Nephron (organoid): ENCODE results near the gene CDC42.

Experiments
- H3K27ac Mint-ChIP-seq, 3 experiments: 2 replicates each; pipeline ENCODE4 v1.8.0; 2020; ENCODE audit warnings: mixed read lengths in 3 of 3, mild to moderate bottlenecking in 2 of 3, moderate library complexity in 1 of 3
- H3K27me3 Mint-ChIP-seq: 2 replicates; pipeline ENCODE4 v1.8.0; 2021; ENCODE audit warnings: low read depth, mild to moderate bottlenecking, moderate library complexity, mixed read lengths
- H3K36me3 Mint-ChIP-seq: 2 replicates; pipeline ENCODE4 v1.8.0; 2020; ENCODE audit warnings: low read depth, mixed read lengths
- H3K4me1 Mint-ChIP-seq: 2 replicates; pipeline ENCODE4 v1.8.0; 2020; ENCODE audit warnings: mixed read lengths
- H3K4me3 Mint-ChIP-seq, 3 experiments: 2 replicates each; pipeline ENCODE4 v1.8.0; 2020; ENCODE audit warnings: mild to moderate bottlenecking in 3 of 3, mixed read lengths in 3 of 3, moderate library complexity in 2 of 3
- H3K9me3 Mint-ChIP-seq: 2 replicates; pipeline ENCODE4 v1.8.0; 2020; ENCODE audit warnings: mixed read lengths
- TF ChIP-seq, protein P1 (sequence below), 3 experiments: fragments of 200-600 bp; sonication (generic); IDR thresholded peaks; one replicate each; pipeline ENCODE4 v1.5.0; 2021; ENCODE audit warnings: antibody characterized with exemption in 3 of 3; ENCODE audit not compliant: unreplicated experiment in 3 of 3

The CDC42 gene

DNA sequence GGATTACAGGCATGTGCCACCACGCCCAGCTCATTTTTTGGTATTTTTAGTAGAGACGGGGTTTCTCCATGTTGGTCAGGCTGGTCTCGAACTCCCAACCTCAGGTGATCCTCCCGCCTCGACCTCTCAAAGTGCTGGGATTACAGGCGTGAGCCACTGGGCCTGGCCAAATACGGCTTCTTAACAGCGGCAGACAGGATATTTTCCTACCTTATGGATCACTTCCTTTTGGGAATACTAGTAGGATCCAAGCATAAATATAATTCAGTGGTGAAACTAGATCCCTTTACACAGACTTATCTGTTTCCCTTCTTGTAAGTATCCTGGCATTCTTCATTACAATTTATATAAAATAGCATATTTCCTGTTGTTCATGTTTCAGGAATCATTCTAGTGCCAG, 49.5 kb downstream of the CDC42 start:
- Mint-ChIP-seq H3K4me1 (peaks cover 62% of the 10 kb centered on the region), H3K9me3 (no peaks in the 10 kb centered on the region), H3K27ac (peak overlapping the region in 1 of 3 experiments; percentile 57), H3K4me3 (no peak overlapping the region), H3K36me3 (peaks cover 37% of the 10 kb centered on the region), H3K27me3 (no peaks in the 10 kb centered on the region)
- TF ChIP-seq, protein P1, sequence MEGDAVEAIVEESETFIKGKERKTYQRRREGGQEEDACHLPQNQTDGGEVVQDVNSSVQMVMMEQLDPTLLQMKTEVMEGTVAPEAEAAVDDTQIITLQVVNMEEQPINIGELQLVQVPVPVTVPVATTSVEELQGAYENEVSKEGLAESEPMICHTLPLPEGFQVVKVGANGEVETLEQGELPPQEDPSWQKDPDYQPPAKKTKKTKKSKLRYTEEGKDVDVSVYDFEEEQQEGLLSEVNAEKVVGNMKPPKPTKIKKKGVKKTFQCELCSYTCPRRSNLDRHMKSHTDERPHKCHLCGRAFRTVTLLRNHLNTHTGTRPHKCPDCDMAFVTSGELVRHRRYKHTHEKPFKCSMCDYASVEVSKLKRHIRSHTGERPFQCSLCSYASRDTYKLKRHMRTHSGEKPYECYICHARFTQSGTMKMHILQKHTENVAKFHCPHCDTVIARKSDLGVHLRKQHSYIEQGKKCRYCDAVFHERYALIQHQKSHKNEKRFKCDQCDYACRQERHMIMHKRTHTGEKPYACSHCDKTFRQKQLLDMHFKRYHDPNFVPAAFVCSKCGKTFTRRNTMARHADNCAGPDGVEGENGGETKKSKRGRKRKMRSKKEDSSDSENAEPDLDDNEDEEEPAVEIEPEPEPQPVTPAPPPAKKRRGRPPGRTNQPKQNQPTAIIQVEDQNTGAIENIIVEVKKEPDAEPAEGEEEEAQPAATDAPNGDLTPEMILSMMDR (IDR thresholded peaks at IDR 0.05; ENCODE audit: unreplicated experiment in 3 of 3) = no peak

DNA sequence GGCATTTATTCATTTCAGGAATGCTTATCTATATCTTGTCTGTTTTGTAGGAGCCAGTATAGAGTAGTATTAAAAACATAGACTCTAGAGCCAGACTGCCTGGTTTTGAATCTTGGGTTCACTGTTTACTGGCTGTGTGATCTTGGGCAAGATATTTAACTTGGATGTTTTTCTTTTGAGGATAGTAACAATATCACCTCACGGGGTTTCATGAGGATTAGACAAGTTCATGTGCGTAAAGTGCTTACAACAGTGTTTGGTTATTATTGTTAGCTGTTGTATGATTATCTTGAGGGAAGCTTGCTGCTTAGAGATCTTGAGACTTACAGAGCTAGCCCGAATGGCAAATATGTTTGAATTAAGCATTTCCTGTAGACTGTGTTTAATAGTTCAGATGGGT, 50.2 kb downstream of the CDC42 start:
- TF ChIP-seq, protein P1 (IDR thresholded peaks at IDR 0.05; ENCODE audit: unreplicated experiment in 3 of 3) = no peak
- H3K4me1 Mint-ChIP-seq = peaks cover 65% of the 10 kb centered on the region
- no peaks in the 10 kb centered on the region for H3K9me3 Mint-ChIP-seq
- H3K27ac Mint-ChIP-seq = peak overlapping the region; percentile 29 to 77 (median 57)
- no peak overlapping the region for H3K4me3 Mint-ChIP-seq
- H3K27me3 Mint-ChIP-seq = no peaks in the 10 kb centered on the region
- H3K36me3 Mint-ChIP-seq = peaks cover 32% of the 10 kb centered on the region

DNA sequence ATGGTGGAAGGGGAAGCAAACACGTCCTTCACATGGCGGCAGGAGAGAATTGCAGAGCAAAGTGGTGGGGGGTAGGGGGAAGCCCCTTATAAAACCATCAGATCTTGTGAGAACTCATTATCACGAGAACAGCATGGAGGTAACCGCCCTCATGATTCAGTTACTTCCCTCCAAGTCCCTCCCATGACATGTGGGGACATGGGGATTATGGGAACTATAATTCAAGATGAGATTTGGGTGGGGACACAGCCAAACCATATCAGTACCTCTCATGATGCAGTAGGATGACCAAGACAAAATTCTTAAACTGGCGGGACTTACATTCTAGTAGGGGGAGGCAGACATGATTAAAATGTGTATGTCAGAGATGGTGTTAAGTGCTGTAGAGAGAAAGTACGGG, 51.6 kb downstream of the CDC42 start:
- Mint-ChIP-seq H3K4me3 (no peak overlapping the region), H3K9me3 (no peaks in the 10 kb centered on the region), H3K27me3 (no peaks in the 10 kb centered on the region), H3K36me3 (peaks cover 32% of the 10 kb centered on the region), H3K27ac (peak overlapping the region; percentile 27 to 77 (median 57)), H3K4me1 (peaks cover 78% of the 10 kb centered on the region)
- TF ChIP-seq, protein P1 (IDR thresholded peaks at IDR 0.05; ENCODE audit: unreplicated experiment in 3 of 3) = no peak

DNA sequence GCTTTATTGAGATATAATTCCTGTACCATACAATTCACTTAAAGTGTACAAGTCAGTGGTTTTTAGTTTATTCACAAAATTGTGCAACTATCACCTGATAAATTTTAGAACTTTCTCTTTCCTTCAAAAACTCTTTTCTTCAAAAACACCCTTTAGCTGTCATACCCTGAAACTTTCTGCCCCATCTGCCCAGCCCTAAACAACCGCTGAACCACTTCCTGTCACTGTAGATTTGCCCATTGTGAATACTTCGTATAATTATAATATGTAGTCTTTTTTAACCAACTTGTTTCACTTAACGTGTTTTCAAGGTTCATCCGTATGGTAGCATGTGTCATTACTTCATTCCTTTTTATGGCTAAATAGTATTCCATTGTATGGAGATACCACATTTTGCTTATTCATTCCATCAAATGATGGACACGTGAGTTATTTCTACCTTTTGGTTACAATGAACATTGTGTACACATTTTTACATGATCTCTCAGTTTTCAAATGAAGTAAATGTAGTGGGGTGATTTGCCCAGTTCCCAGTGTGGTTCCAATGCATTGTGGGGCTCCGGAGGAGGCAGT, 52.4 kb downstream of the CDC42 start:
- Mint-ChIP-seq H3K27me3 (no peaks in the 10 kb centered on the region), H3K4me1 (peaks cover 76% of the 10 kb centered on the region), H3K9me3 (no peaks in the 10 kb centered on the region), H3K27ac (peak overlapping the region in 2 of 3 experiments; percentile 50 to 99), H3K4me3 (no peak overlapping the region), H3K36me3 (peaks cover 32% of the 10 kb centered on the region)
- TF ChIP-seq, protein P1 (IDR thresholded peaks at IDR 0.05; ENCODE audit: unreplicated experiment in 3 of 3) = no peak

DNA sequence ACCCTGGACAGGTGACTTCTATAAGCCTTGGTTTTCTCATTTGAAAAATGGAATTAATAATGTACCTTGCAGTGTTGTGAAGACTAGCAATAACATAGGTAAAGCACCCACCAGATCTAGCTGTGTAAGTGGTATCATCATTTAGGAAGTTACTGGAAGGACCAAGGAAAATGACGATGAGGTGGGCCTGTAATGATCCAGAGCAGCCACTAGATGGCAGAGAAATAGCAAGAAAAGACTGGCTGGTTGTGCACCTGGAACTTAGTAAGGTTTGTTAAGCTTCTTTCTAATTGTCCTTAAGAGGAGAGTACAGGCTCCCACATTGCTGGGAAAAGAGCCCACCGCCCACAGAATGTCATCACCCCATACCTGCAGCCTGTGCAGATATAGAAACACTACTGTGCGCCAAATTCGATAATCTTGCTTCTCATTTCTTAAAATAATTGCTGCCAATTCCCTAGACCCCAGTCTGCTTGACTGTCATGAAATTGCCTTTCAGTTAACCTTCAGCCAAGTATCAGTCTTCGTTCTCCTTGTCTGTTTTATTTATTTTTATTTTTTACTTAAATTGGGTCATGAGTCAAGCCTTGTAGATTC, 53.2 kb downstream of the CDC42 start:
- peaks cover 26% of the 10 kb centered on the region for H3K36me3 Mint-ChIP-seq
- peaks cover 68% of the 10 kb centered on the region for H3K4me1 Mint-ChIP-seq
- no peaks in the 10 kb centered on the region for H3K27me3 Mint-ChIP-seq
- H3K4me3 Mint-ChIP-seq = no peak overlapping the region
- H3K9me3 Mint-ChIP-seq = no peaks in the 10 kb centered on the region
- TF ChIP-seq, protein P1 (IDR thresholded peaks at IDR 0.05; ENCODE audit: unreplicated experiment in 3 of 3) = peak; percentile 79 to 87 (median 87)
- peak overlapping the region; percentile 50 to 99 (median 82) for H3K27ac Mint-ChIP-seq

DNA sequence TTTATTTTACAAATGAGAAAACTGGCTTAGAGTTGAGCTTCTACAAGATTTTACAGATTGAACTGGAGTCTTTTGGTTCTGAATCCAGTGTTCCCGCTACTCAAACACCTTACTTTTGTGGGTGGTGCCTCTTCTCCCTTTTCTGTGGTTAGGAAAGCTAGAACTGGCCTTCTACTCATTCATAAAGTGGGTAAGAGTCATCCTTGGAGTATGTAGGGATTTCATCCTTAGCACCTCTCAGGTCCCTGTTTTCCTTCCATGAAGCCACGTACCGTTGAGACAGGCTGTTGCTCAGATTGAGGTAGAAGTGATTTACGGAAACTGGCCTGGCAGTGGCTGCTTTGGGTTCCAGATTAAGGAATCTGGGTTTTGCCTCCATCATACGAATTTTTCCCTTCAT, 54.6 kb downstream of the CDC42 start:
- no peak overlapping the region for H3K4me3 Mint-ChIP-seq
- no peaks in the 10 kb centered on the region for H3K27me3 Mint-ChIP-seq
- peak overlapping the region; percentile 68 to 99 (median 80) for H3K27ac Mint-ChIP-seq
- peaks cover 26% of the 10 kb centered on the region for H3K36me3 Mint-ChIP-seq
- peaks cover 70% of the 10 kb centered on the region for H3K4me1 Mint-ChIP-seq
- H3K9me3 Mint-ChIP-seq = no peaks in the 10 kb centered on the region
- TF ChIP-seq, protein P1 (IDR thresholded peaks at IDR 0.05; ENCODE audit: unreplicated experiment in 3 of 3) = no peak
